ENCODE data around the gene VTCN1. TPM values are rescaled to one million over a fixed set of nuclear protein-coding genes. Genes with fewer than 3 reads are reported as not detected.

VTCN1 gene
- total RNA-seq, 1 donor from 2014 or later = 49.4 TPM

DNA sequence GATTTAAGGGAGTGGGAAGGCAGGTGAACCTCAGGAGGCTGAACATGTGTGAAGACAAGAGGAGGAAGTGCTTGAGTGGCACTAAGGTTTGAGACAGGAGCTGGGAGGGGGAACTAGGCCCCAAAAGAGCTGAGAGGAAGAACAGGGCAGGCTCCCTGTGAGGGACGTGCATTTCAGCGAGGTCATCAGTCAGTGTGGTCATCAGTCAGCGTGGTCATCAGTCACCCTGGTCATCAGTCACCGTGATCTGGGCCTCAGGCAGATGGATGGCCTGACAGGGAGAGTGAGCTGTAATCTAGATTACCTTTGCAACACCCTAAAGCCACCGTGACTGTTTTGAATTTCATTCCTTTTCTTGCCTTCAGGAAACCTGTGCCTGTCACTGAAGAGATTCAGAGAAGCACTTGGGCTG is 29.1 kb downstream of the VTCN1 start:
- Mint-ChIP-seq H3K4me3 (peak overlapping the region; percentile 78), H3K27ac (peak overlapping the region; percentile 93)

GRCh38 chr1:117180147-117180967 is 30.4 kb downstream of the VTCN1 start:
- no peaks in the 10 kb centered on the region for H3K9me3 Mint-ChIP-seq
- TF ChIP-seq, protein P1, sequence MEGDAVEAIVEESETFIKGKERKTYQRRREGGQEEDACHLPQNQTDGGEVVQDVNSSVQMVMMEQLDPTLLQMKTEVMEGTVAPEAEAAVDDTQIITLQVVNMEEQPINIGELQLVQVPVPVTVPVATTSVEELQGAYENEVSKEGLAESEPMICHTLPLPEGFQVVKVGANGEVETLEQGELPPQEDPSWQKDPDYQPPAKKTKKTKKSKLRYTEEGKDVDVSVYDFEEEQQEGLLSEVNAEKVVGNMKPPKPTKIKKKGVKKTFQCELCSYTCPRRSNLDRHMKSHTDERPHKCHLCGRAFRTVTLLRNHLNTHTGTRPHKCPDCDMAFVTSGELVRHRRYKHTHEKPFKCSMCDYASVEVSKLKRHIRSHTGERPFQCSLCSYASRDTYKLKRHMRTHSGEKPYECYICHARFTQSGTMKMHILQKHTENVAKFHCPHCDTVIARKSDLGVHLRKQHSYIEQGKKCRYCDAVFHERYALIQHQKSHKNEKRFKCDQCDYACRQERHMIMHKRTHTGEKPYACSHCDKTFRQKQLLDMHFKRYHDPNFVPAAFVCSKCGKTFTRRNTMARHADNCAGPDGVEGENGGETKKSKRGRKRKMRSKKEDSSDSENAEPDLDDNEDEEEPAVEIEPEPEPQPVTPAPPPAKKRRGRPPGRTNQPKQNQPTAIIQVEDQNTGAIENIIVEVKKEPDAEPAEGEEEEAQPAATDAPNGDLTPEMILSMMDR (conservative IDR thresholded peaks at IDR 0.05) = no peak
- no peak for DNase-seq (ENCODE audit: extremely low spot score, unreplicated experiment)
- peak overlapping the region; percentile 65 for H3K27ac Mint-ChIP-seq
- peaks cover 46% of the 10 kb centered on the region for H3K4me1 Mint-ChIP-seq (ENCODE audit: unreplicated experiment)
- H3K4me3 Mint-ChIP-seq = no peak overlapping the region
- H3K27me3 Mint-ChIP-seq = no peaks in the 10 kb centered on the region
- H3K36me3 Mint-ChIP-seq = peaks cover 5% of the 10 kb centered on the region

More for the DNA sequence above, 29.1 kb downstream of the VTCN1 start:
- peaks cover 5% of the 10 kb centered on the region for H3K36me3 Mint-ChIP-seq
- TF ChIP-seq, protein P1 (conservative IDR thresholded peaks at IDR 0.05) = no peak
- peaks cover 50% of the 10 kb centered on the region for H3K4me1 Mint-ChIP-seq (ENCODE audit: unreplicated experiment)
- no peaks in the 10 kb centered on the region for H3K9me3 Mint-ChIP-seq
- DNase-seq (ENCODE audit: extremely low spot score, unreplicated experiment) = no peak
- H3K27me3 Mint-ChIP-seq = no peaks in the 10 kb centered on the region

DNA sequence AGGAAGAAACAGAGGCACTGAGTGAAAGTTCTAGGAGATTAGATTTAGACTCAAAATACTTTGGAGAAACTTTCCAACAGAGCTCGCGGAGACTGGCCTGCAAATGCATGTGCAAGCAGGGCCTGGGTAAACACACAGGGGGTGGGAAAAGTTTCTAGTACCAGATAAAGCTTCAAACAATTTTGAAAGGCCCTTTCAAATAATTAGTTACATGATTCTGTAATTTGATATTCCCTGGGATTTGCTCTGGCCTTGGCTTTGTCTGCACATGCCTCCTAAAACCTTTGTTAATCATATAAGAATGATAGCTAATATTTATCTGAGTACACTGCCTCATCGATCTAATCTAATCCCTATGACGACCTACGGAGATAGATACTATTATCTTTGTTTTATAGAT is 31.3 kb downstream of the VTCN1 start:
- H3K4me3 Mint-ChIP-seq = peak overlapping the region; percentile 12
- H3K27ac Mint-ChIP-seq = peak overlapping the region; percentile 85
- H3K4me1 Mint-ChIP-seq (ENCODE audit: unreplicated experiment) = peaks cover 53% of the 10 kb centered on the region
- DNase-seq (ENCODE audit: extremely low spot score, unreplicated experiment) = no peak
- no peaks in the 10 kb centered on the region for H3K9me3 Mint-ChIP-seq
- peaks cover 5% of the 10 kb centered on the region for H3K36me3 Mint-ChIP-seq
- TF ChIP-seq, protein P1 (conservative IDR thresholded peaks at IDR 0.05) = no peak
- H3K27me3 Mint-ChIP-seq = no peaks in the 10 kb centered on the region

GRCh38 chr1:117178756-117179155 is 32.0 kb downstream of the VTCN1 start:
- Mint-ChIP-seq H3K4me1 (ENCODE audit: unreplicated experiment) (peaks cover 53% of the 10 kb centered on the region), H3K27me3 (no peaks in the 10 kb centered on the region), H3K4me3 (peak overlapping the region; percentile 12), H3K9me3 (no peaks in the 10 kb centered on the region), H3K36me3 (peaks cover 5% of the 10 kb centered on the region), H3K27ac (peak overlapping the region; percentile 85)
- DNase-seq (ENCODE audit: extremely low spot score, unreplicated experiment) = no peak
- TF ChIP-seq, protein P1 (conservative IDR thresholded peaks at IDR 0.05) = no peak

- H3K27me3 Mint-ChIP-seq = no peaks in the 10 kb centered on the region
- TF ChIP-seq, protein P1 (conservative IDR thresholded peaks at IDR 0.05) = no peak
- peaks cover 53% of the 10 kb centered on the region for H3K4me1 Mint-ChIP-seq (ENCODE audit: unreplicated experiment)
- H3K4me3 Mint-ChIP-seq = no peak overlapping the region
- no peak for DNase-seq (ENCODE audit: extremely low spot score, unreplicated experiment)
- H3K27ac Mint-ChIP-seq = peak overlapping the region; percentile 31
- no peaks in the 10 kb centered on the region for H3K9me3 Mint-ChIP-seq
- peaks cover 8% of the 10 kb centered on the region for H3K36me3 Mint-ChIP-seq
Measured at GRCh38 chr1:117177376-117177775, 33.4 kb downstream of the VTCN1 start.

Data from type B pancreatic cell (in vitro differentiated cells).